ENCODE results near the gene PUSL1.

The PUSL1 gene

GRCh38 chr1:1354271-1355247, 46.2 kb downstream of the PUSL1 start:
- DNase-seq (ENCODE audit: low read depth) = no peak

DNA sequence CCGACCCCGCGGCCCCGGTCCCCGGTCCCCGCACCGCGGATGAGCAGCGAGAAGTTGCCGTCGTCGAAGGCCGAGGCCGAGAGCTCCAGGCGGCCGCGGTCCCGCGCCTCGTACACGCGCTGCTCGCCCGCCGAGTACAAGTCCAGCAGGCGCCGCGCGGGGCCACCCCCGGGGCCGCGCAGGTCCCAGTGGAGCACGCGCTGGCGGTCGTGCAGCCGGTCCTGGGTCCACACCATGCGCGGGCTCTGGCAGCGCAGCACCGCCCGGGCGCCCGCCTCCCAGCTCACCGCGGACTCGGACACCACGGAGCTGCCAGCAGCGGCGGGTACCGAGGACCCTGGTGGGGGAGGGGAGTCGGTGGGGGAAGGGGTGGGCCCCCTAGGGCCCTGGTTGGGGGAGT, 47.0 kb downstream of the PUSL1 start:
- DNase-seq (ENCODE audit: low read depth) = no peak

GRCh38 chr1:1356166-1356795, 47.9 kb downstream of the PUSL1 start:
- no peak for DNase-seq (ENCODE audit: low read depth)

DNA sequence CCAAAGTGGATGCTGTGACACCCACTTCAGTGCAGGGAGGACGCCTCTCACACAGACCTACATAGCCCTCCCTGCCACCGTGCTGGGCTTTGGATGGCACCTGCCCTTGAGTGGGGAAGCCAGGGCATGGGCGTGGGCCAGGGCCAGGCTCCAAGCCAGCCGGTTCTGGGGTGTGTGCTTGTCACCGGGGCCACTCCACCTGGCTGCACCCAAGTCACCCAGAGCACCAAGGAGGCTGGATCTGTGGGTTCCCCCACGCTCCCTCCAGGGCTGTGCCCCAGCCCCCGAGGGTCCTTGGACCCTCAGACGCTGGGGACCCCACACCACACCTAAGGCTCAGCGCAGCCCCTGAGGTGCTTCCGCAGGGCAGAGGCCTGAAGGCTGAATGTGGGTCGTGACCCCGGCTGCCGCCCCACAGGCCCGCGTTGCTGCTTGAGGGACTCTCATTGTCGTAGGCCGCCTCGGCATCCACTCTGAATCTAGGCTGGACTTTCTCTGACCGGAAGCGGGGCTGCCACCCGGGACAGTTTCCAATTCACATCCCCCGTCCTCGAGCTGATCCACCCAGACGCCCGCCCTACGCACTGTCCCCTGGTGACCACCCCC, 48.5 kb downstream of the PUSL1 start:
- DNase-seq (ENCODE audit: low read depth) = no peak

DNA sequence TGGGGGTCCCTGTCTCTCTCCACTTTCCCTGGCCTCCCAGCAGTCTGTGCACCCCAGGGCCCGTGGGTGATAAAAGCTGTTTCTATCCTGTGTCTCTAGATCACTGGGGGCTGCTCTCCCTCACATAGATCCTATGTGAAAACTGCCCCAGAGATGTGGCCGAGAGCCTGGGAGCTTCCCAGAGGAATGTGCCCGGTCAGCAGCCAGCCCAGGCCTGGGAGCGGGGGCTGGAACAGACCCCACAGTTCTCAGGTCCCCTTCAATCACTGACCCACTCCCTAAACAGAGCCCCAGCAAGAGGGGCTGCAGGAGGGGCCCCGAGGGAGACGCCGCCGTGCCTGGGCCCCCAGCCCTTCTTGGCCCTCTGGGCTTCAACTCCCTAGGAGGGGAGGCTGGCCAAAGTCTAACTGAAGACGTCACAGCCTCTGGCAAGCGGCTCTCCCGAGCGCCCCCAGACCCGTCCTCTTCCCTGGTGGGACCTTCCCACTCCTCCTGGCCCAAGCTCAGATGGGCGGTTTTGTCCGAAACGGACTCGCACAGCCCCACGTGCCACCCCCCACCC, 49.6 kb downstream of the PUSL1 start:
- no peak for DNase-seq (ENCODE audit: low read depth)

DNA sequence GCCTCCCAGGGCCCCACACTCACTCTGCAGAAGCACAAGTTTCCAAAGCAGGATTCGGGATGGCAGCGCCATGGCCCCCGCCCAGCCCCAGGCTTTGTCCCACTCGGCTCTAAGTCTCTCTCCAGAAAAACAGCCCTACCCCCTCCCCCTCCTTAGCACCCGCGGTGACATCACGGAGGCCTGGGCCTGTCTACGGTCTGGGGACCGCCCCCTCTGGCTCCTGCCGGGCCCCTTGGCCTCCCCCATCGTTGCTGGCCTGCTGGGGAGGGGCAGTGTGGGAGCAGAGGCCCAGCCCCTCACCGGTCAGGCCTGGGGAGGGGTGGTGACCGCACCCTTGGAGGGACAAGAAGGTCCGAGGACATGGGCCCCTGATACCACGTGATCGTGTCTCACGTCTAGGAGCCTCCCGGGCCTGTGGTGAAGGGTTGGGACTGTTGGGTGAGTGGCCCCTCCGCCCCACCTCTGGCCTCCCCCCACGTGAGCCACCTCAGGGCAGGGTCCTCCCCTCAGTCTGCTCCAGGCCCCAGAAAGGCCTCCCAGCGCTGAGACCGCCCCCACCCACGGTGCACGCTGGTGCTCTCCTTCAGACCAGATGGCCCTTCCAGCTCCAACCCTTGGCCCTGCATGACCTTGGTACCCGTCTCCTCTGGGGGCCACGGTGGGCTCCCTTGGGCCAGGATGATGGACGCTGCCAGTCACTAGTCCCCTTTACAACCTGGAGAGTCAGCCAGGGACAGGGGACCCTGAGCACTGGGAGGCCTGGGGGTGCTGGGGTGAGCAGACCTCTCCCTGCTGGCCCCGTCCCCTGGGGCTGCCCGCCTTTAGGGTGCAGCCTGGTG, 50.3 kb downstream of the PUSL1 start, which contains the start of gene MXRA8:
TSS of gene MXRA8 (minus strand) at position 123 of the 839 bp plus-strand sequence. CDS start at position 72, 51 bp downstream.
- DNase-seq (ENCODE audit: low read depth) = no peak

- DNase-seq (ENCODE audit: low read depth) = no peak
Measured at GRCh38 chr1:1359308-1359663, 50.9 kb downstream of the PUSL1 start.

DNA sequence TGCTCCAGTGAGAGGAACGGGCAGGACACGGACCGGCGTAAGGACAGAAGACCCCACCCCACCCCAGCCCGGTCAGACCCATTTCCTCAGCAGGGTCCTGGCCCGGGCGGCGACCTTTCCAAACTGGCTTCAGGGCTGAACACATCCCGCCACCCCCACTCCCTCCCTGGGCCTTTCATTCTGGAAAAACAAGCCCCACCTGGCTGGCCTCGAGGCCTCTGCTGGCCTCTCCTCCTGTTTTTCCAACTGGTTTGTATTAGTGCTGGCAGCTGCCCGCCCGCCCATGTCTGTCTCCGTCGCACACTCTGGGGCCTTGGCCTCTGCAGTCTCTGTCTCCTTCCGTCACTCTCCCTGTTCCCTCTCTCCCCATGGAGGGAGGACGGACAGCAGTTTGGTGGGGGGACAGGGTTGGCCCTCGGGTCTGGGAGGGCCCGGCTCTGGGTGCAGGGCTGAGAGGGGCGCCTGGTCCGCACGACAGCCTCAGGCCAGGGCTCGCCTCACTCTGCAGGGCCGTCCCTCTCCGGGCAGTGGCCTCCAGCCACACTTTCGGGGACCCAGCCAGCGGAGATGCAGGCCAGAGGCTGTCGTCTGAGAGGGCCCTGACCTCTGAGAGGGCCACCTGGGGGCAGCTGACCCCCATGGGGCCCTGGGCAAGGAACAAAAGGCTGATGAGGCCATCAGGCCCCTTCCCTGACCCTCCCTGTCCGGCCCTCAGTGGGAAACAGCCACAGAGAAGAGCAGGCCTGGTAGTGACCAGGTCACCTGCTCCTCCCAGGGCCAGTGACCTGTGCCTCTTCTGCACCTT, 51.5 kb downstream of the PUSL1 start:
- DNase-seq (ENCODE audit: low read depth) = no peak

DNA sequence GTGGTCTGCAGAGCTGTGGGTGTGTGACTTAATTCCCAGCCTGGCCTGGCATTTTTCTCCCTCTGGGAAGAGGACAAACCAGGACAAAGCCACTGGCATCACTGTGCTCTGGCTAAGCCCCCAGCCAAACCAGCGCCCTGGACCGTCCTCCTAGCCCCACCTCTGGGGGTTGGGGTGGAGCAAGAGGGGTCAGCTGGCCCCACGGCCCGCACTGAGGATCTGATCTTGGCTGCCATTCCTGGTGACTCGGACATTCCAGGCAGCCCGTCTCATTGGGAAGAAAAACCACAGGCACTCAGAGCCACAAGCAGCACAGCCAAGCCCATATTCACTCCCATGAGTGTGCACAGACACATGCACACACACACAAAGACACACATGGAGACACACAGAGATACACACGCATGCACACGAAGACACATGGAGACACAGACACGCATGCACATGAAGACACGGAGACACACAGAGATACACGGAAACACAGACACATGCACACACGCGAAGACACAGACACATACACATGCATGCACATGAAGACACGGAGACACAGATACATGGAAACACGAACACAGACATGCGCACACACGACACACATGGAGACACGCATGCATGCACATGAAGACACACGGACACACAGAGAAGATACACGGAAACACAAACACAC, 52.2 kb downstream of the PUSL1 start:
- DNase-seq (ENCODE audit: low read depth) = no peak

Data from activated T-cell treated with anti-CD3 and anti-CD28 coated beads for 48 hours (primary cell).